Panc1 (cell line): ENCODE results near the gene OR2V2. TPM values are rescaled to one million over a fixed set of nuclear protein-coding genes. Genes with fewer than 3 reads are reported as not detected.

Source experiments
- ATAC-seq: fragments of 200-7000 bp; cut with Tn5 transposase; 2 replicates; pipeline ENCODE4 v1.9.1; 2020; ENCODE audit warnings: mild to moderate bottlenecking, moderate library complexity
- BruUV-seq: library from RNA; stranded (reverse); fragments of 400-500 nt; replicated peaks from 2 replicates; lab custom pipeline; 2021; lab: Mats Ljungman, UMichigan
- CTCF ChIA-PET: fragments of 300-600 bp; sonication (Branson Sonifier 250); formaldehyde crosslinking; loops from one replicate; lab custom pipeline; 2022; ENCODE audit warnings: antibody characterized with exemption; lab: Charles Lee
- POLR2A ChIA-PET: fragments of 300-600 bp; sonication (Branson Sonifier 250); formaldehyde crosslinking; loops from one replicate; lab custom pipeline; 2022; ENCODE audit warnings: antibody characterized with exemption; lab: Charles Lee
- DNase-seq: peaks from one replicate; pipeline ENCODE4 v3.0.0-alpha.2; 2010; ENCODE audit warnings: low read depth, low spot score
- H3K27ac ChIP-seq: 2 replicates; pipeline ENCODE4 v1.5.1; 2011; ENCODE audit warnings: mild to moderate bottlenecking, low read length, inconsistent platforms
- H3K27me3 ChIP-seq: fragments of 200-500 bp; sonication (Bioruptor generic); 2 replicates; pipeline ENCODE4 v1.6.0; 2014; ENCODE audit warnings: low read length, inconsistent platforms; ENCODE audit not compliant: control insufficient read depth, insufficient read depth
- H3K36me3 ChIP-seq: fragments of 200-500 bp; sonication (Bioruptor generic); 2 replicates; pipeline ENCODE4 v1.5.1; 2014; ENCODE audit warnings: inconsistent platforms, mild to moderate bottlenecking, low read length, moderate library complexity; ENCODE audit not compliant: control insufficient read depth, insufficient read depth
- H3K4me1 ChIP-seq: 2 replicates; pipeline ENCODE4 v1.5.1; 2011; ENCODE audit warnings: inconsistent platforms, mild to moderate bottlenecking, low read length, moderate library complexity; ENCODE audit not compliant: control insufficient read depth, insufficient read depth
- H3K4me3 ChIP-seq, 2 experiments: 2 replicates each; pipeline ENCODE4 v1.5.1; 2011 to 2012; ENCODE audit warnings: low read depth in 2 of 2, low read length in 2 of 2, mild to moderate bottlenecking in 2 of 2, inconsistent platforms in 1 of 2, moderate library complexity in 1 of 2
- H3K9me3 ChIP-seq: fragments of 200-500 bp; sonication (Bioruptor generic); 2 replicates; pipeline ENCODE4 v1.5.1; 2014; ENCODE audit warnings: low read depth, mild to moderate bottlenecking, inconsistent platforms, low read length, moderate library complexity; ENCODE audit not compliant: control insufficient read depth, insufficient read depth
- CTCF ChIP-seq: fragments of 450-650 bp; IDR thresholded peaks from 2 replicates; pipeline ENCODE4 v1.5.1; 2017; ENCODE audit warnings: mild to moderate bottlenecking
- POLR2AphosphoS5 ChIP-seq: IDR thresholded peaks from 2 replicates; pipeline ENCODE4 v1.6.1; 2012; ENCODE audit warnings: mild to moderate bottlenecking, low read depth, low read length, moderate library complexity
- REST ChIP-seq, 2 experiments: IDR thresholded peaks; 2 replicates each; pipeline ENCODE4 v1.6.1; 2011 to 2012; ENCODE audit warnings: low read depth in 2 of 2, control low read depth in 1 of 2, low read length in 1 of 2, mild to moderate bottlenecking in 1 of 2, moderate library complexity in 1 of 2; ENCODE audit not compliant: insufficient read depth in 1 of 2
- SIN3A ChIP-seq: IDR thresholded peaks from 2 replicates; pipeline ENCODE4 v1.6.1; 2012; ENCODE audit warnings: low read depth, mild to moderate bottlenecking, low read length, moderate library complexity, borderline replicate concordance; ENCODE audit not compliant: insufficient read depth
- TCF7L2 ChIP-seq: IDR thresholded peaks from 2 replicates; pipeline ENCODE4 v1.6.1; 2011; ENCODE audit warnings: mild to moderate bottlenecking, low read depth, low read length, inconsistent platforms
- in situ Hi-C: cut with HindIII; loops from 2 replicates; pipeline ENCODE4 v1.10.0; 2016; ENCODE audit warnings: low sequenced_read_pairs, low pct_unique_long_range_greater_than_20kb
- intact Hi-C: fragments of 100-400 bp; cut with micrococcal nuclease; formaldehyde crosslinking; loops from one replicate; pipeline ENCODE4 v1.10.0; 2022; ENCODE audit not compliant: unreplicated experiment
- total RNA-seq: library from RNA; stranded (reverse); gene quantifications from one replicate; pipeline ENCODE4 v1.2.1, GENCODE V29; 2021; ENCODE audit not compliant: unreplicated experiment

OR2V2 gene
- total RNA-seq, 1 experiment from 2014 or later = not detected

GRCh38 chr5:181200816-181201215 is 53.4 kb downstream of the OR2V2 start:
- H3K27me3 ChIP-seq = no peaks in the 10 kb centered on the region
- CTCF ChIA-PET = no interaction called here
- no peak for ATAC-seq
- H3K27ac ChIP-seq = no peak overlapping the region
- no TSS peak for BruUV-seq
- DNase-seq = no peak
- intact Hi-C loops (no loop called here), in situ Hi-C loops (no loop called here)
- H3K9me3 ChIP-seq = no peaks in the 10 kb centered on the region
- TF ChIP-seq REST (IDR thresholded peaks at IDR 0.05; ENCODE audit: insufficient read depth in 1 of 2, low read depth in 2 of 2, low read length in 1 of 2) = no peak
- no peak for TF ChIP-seq TCF7L2
- TF ChIP-seq POLR2AphosphoS5 = no peak
- TF ChIP-seq CTCF = no peak
- no peak for TF ChIP-seq SIN3A
- POLR2A ChIA-PET = no interaction called here
- H3K4me1 ChIP-seq = peaks cover 19% of the 10 kb centered on the region
- no peak overlapping the region for H3K4me3 ChIP-seq
- H3K36me3 ChIP-seq = no peaks in the 10 kb centered on the region

- POLR2A ChIA-PET = interaction anchor here (0.7 kb wide), 1 partner anchor 462 kb away, joined by 3 read pairs; no protein-coding TSS in a partner anchor
- intact Hi-C loops (no loop called here), in situ Hi-C loops (no loop called here)
- Histone ChIP-seq H3K36me3 (no peaks in the 10 kb centered on the region), H3K4me1 (peaks cover 19% of the 10 kb centered on the region), H3K4me3 (peak overlapping the region; percentile 52 to 78), H3K27me3 (no peaks in the 10 kb centered on the region), H3K9me3 (no peaks in the 10 kb centered on the region), H3K27ac (peak overlapping the region; percentile 72)
- ATAC-seq (no peak), DNase-seq (no peak)
- CTCF ChIA-PET = no interaction called here
- BruUV-seq = no TSS peak
- TF ChIP-seq SIN3A = no peak
- TF ChIP-seq REST (IDR thresholded peaks at IDR 0.05; ENCODE audit: insufficient read depth in 1 of 2, low read depth in 2 of 2, low read length in 1 of 2) = no peak
- TF ChIP-seq TCF7L2 = no peak
- TF ChIP-seq CTCF = no peak
- TF ChIP-seq POLR2AphosphoS5 = no peak
These were observed 55.8 kb downstream of the OR2V2 start for GRCh38 chr5:181203093-181203711.
